ENCODE results near the gene GPS1. TPM values are rescaled to one million over a fixed set of nuclear protein-coding genes. Genes with fewer than 3 reads are reported as not detected.
A peak's percentile ranks its signal among the peaks of the same experiment; 100 is the strongest.

The GPS1 gene
- total RNA-seq, 1 donor from 2014 or later = 112 TPM

DNA sequence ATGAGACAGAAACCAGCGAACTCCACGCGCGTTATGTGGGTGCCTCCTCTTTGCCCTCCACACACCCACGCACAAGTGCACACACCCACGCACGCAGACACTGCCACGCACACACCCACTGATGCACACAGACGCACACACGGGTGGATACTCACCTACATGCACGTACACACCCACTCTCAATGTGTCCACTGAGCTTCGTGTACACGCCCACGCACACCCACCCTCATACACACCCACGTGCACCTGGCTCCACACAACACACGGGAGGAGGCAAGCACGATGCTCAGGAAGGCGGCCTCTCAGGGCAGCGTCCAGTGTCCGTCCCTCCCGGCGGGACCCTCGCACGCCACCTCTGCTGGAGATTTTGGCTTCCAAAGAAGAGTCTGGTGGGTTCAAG is 4.3 kb upstream of the GPS1 start:
- no peak for DNase-seq (ENCODE audit: low spot score)
- peaks cover 14% of the 10 kb centered on the region for H3K4me1 Mint-ChIP-seq (ENCODE audit: low read depth)
- peak overlapping the region; percentile 20 for H3K4me3 Mint-ChIP-seq
- H3K27ac Mint-ChIP-seq = no peak overlapping the region
- H3K27me3 Mint-ChIP-seq (ENCODE audit: insufficient read depth) = no peaks in the 10 kb centered on the region
- no peaks in the 10 kb centered on the region for H3K9me3 Mint-ChIP-seq
- intact Hi-C loops (cut with micrococcal nuclease) = no loop called here
- H3K36me3 Mint-ChIP-seq (ENCODE audit: low read depth) = peaks cover 8% of the 10 kb centered on the region

DNA sequence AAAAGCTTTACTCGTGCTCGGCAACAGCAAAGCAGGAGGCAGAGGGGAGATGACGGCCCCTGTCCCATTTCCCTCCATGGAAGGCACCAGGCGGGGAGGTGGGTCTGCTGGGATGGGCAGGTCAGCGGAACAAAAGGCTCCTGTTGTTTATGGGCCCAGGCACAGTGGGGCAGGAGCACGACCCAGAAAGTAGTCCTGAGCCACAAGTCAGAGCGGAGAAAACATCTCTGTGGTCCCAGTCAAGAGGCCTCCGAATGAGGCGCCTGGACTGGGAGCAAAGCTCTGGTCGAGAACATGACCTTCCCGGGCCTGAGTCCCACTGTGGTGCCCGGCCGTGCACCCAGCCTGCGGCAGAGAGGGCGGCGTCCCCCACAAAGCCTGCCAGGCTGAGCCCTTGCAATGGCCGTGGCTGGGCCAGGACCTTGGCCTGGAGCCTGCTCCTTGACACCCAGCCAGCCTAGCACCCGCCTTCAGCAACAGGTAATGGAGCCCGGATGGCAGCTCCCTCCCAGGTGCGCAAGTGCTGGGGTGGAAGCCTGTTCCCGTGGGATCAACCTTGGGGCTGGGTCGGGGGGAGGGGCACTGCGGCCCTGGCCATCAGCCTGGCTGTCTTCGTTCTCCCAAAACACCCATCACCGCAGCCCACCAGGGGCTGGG is 3.7 kb upstream of the GPS1 start:
- H3K4me1 Mint-ChIP-seq (ENCODE audit: low read depth) = peaks cover 14% of the 10 kb centered on the region
- H3K27me3 Mint-ChIP-seq (ENCODE audit: insufficient read depth) = no peaks in the 10 kb centered on the region
- peak overlapping the region; percentile 20 for H3K4me3 Mint-ChIP-seq
- DNase-seq (ENCODE audit: low spot score) = no peak
- intact Hi-C loops (cut with micrococcal nuclease) = no loop called here
- H3K36me3 Mint-ChIP-seq (ENCODE audit: low read depth) = peaks cover 8% of the 10 kb centered on the region
- H3K27ac Mint-ChIP-seq = no peak overlapping the region
- H3K9me3 Mint-ChIP-seq = no peaks in the 10 kb centered on the region

DNA sequence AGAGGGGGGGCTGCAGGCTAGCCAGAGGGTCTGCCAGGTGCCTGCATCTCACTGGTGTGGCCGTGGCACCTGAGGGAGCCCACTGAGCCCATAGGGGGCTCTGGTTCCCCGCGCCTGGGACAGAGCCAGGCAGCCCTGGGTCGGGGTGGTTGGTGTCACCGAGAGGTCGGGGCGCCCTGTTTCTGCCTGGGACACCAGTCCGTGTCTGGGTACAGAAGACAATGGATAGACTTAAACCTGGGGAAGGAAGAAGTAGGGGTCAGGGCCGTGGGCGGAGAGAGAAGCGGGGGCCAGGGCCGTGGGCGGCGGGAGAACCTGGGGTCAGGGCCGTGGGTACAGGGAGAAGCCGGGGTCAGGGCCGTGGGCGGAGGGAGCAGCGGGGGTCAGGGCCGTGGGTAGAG is 3.1 kb upstream of the GPS1 start:
- Mint-ChIP-seq H3K36me3 (ENCODE audit: low read depth) (peaks cover 8% of the 10 kb centered on the region), H3K9me3 (no peaks in the 10 kb centered on the region), H3K27me3 (ENCODE audit: insufficient read depth) (no peaks in the 10 kb centered on the region), H3K27ac (no peak overlapping the region), H3K4me3 (peak overlapping the region; percentile 59), H3K4me1 (ENCODE audit: low read depth) (peaks cover 14% of the 10 kb centered on the region)
- no peak for DNase-seq (ENCODE audit: low spot score)
- intact Hi-C loops (cut with micrococcal nuclease) = no loop called here

DNA sequence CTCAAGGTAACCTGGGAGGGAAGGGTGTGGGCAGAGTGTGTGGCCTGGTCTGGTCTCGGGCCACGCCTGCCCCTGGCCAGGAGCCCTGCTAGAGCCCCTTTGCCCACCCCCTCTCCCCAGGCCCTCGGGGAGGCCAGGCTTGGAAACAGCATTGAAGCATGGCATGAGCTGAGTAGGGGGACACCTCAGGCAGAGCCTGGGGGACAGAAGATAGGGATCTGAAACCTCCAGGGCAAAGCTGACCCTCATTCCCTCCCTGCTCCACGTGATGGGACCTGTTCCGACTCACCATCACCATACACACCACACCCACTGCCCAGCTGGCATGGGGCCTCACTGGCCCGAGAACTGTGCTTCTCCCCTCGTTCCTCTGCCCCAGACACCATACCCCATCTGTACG is 2.6 kb upstream of the GPS1 start:
- peaks cover 8% of the 10 kb centered on the region for H3K36me3 Mint-ChIP-seq (ENCODE audit: low read depth)
- no peaks in the 10 kb centered on the region for H3K27me3 Mint-ChIP-seq (ENCODE audit: insufficient read depth)
- peaks cover 14% of the 10 kb centered on the region for H3K4me1 Mint-ChIP-seq (ENCODE audit: low read depth)
- no peak overlapping the region for H3K27ac Mint-ChIP-seq
- H3K9me3 Mint-ChIP-seq = no peaks in the 10 kb centered on the region
- no peak overlapping the region for H3K4me3 Mint-ChIP-seq
- DNase-seq (ENCODE audit: low spot score) = no peak
- intact Hi-C loops (cut with micrococcal nuclease) = no loop called here

DNA sequence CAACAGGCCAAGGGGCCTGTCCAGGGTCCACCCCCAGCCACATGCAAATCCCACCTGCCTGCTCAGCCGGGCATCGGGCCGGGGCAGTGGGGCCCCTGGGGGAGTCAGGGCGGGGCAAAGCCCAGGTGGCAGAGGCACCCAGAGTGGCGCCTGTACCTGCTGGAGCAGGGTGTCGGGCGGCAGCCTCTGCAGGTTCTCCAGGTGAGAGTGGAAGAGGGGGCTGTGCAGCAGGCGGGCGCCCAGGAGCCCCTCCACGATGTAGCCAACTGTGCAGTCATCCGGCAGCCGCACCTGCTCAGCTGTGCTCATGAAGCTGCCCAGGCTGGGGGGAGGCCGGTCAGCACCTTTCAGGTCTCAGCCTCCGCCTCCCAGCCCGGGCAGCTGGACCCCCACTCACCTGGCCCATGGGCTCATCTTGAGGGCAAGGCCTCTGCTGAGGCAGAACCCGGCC is 2.2 kb upstream of the GPS1 start:
- H3K27ac Mint-ChIP-seq = no peak overlapping the region
- H3K4me3 Mint-ChIP-seq = no peak overlapping the region
- H3K27me3 Mint-ChIP-seq (ENCODE audit: insufficient read depth) = no peaks in the 10 kb centered on the region

DNA sequence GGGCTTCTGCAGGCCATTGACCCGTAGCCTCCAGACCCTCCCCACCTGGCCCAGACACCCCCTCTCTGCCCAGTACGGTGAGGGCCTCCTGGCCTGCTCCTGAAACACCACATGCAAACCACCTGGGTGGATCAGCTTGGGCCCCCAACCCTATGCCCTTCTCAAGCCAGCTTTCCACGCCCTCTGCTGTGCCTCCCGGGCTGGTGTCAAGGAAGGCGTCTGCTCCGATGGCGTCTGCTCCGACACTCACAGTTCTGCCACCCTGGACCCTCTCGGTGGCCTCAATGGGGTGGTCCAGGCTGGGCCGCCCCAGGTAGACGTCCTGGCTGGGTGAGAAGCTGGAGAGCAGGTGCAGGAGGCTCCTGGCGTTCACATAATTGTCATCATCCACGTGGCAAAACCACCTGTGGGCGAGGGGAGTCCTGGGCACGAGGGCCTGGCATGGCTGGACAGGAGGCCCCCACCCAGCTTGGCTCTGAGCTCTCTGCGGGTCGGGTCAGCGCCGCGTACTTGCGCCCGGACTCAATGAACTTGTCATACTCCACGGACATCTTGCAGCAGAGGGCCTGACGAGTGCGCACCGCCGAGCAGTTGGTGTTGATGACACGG is 1.4 kb upstream of the GPS1 start:
- peak overlapping the region; percentile 91 for H3K4me3 Mint-ChIP-seq
- intact Hi-C loops (cut with micrococcal nuclease) = loop anchor here (5.0 kb wide), 1 partner anchor 47 kb away; the partner anchor contains the start of gene FASN
- H3K36me3 Mint-ChIP-seq (ENCODE audit: low read depth) = peaks cover 9% of the 10 kb centered on the region
- H3K27ac Mint-ChIP-seq = peak overlapping the region; percentile 89
- no peaks in the 10 kb centered on the region for H3K27me3 Mint-ChIP-seq (ENCODE audit: insufficient read depth)
- peaks cover 14% of the 10 kb centered on the region for H3K4me1 Mint-ChIP-seq (ENCODE audit: low read depth)
- no peaks in the 10 kb centered on the region for H3K9me3 Mint-ChIP-seq
- no peak for DNase-seq (ENCODE audit: low spot score)

More for the DNA sequence above, 2.2 kb upstream of the GPS1 start:
- H3K4me1 Mint-ChIP-seq (ENCODE audit: low read depth) = peaks cover 14% of the 10 kb centered on the region
- intact Hi-C loops (cut with micrococcal nuclease) = no loop called here
- DNase-seq (ENCODE audit: low spot score) = no peak
- peaks cover 8% of the 10 kb centered on the region for H3K36me3 Mint-ChIP-seq (ENCODE audit: low read depth)
- H3K9me3 Mint-ChIP-seq = no peaks in the 10 kb centered on the region

DNA sequence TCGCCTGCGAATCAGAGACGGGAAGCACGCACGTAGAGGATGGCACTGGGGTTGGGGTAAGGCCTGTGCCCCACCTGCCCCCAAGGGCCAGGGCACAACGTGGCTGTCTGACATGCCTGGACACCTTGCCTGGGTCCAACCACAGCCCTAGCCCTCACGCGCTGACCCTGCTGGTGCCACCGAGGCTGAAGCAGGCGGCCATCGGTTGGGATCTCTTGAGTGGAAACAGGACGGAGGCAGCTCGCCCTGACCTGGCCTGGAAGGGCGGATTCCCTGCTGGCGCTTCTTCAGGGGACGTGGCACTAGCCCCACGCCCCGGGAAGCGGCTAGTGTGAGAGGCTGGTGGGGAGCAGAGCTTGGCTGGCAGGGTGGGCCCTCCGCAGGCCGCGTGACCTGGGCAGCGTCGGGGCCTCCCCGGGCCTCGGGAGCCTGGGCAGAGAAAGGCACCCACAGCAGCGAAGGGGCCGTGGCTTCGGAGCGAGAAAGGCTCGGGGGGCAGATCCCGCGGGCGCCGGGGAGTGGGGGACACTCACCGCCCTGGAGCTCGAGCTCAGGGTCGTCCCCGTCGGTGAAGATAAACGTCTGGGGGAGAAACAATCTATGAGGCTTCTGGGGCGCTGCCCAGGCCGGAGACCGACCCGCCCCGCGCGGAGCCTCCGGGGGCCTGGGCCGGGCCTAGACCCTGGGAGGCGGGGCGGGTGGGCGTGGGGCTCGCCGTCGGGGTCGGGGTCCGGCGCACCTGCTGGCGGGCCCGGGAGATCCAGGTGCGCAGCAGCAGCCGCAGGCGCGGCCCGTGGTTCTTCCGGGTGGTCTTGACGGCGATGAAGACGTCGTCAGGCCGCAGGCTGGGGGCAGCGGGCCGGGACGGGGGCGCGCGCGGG is 697 bp upstream of the GPS1 start:
- Mint-ChIP-seq H3K9me3 (no peaks in the 10 kb centered on the region), H3K4me1 (ENCODE audit: low read depth) (peaks cover 14% of the 10 kb centered on the region)
- intact Hi-C loops (cut with micrococcal nuclease) = loop anchor here (1.0 to 5.0 kb wide), 3 partner anchors 14 to 46 kb away; partner anchors contain the start of genes DCXR and FASN

DNA sequence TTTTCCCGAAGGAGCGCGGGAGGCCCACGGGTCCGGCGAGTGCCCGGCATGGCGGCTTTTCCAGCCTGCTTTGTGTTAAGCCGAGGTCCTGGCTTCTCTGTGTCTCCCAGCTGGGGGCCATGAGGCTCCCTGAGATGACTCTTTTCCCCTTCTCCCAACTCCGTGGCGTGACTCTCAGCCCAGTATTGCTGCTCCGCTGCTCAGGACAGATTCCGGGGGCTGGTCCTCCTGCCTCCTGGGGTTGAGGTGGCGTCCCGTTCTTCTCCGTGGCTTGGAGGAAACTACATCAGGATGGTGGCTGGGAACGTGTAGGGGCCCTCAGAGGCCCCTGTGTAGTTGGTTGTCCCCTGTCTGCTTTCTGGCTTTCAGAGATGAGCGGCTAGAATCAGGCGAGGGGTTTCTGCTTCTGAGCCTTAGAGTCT is 951 bp downstream of the GPS1 start:
- no peak overlapping the region for H3K27ac Mint-ChIP-seq
- no peaks in the 10 kb centered on the region for H3K9me3 Mint-ChIP-seq
- peak overlapping the region; percentile 88 for H3K4me3 Mint-ChIP-seq
- peaks cover 9% of the 10 kb centered on the region for H3K4me1 Mint-ChIP-seq (ENCODE audit: low read depth)
- intact Hi-C loops (cut with micrococcal nuclease) = loop anchor here (5.0 kb wide), 1 partner anchor 45 kb away; the partner anchor contains the start of gene FASN
- H3K36me3 Mint-ChIP-seq (ENCODE audit: low read depth) = peaks cover 5% of the 10 kb centered on the region
- no peak for DNase-seq (ENCODE audit: low spot score)
- H3K27me3 Mint-ChIP-seq (ENCODE audit: insufficient read depth) = no peaks in the 10 kb centered on the region

More for the DNA sequence above, 697 bp upstream of the GPS1 start:
- DNase-seq (ENCODE audit: low spot score) = no peak
- peaks cover 9% of the 10 kb centered on the region for H3K36me3 Mint-ChIP-seq (ENCODE audit: low read depth)
- H3K4me3 Mint-ChIP-seq = peak overlapping the region; percentile 91
- no peaks in the 10 kb centered on the region for H3K27me3 Mint-ChIP-seq (ENCODE audit: insufficient read depth)
- H3K27ac Mint-ChIP-seq = peak overlapping the region; percentile 89

DNA sequence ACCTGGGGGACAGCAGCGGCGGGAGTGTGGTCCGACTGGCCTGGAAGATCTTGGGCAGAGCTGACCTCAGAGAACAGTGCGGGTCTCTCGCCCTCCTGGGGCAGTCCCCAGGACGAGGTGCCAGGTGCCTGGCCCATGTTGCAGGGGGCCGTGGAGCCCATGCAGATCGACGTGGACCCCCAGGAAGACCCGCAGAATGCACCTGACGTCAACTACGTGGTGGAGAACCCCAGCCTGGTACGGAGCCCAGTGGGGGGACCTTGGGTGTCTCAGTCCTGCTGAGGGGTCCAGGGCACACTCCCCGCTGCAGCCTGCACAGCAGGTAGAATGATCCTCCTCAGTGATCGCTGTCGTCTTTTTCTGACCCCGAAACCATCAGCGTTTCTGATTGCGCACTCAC is 1.4 kb downstream of the GPS1 start:
- no peak overlapping the region for H3K27ac Mint-ChIP-seq
- peaks cover 8% of the 10 kb centered on the region for H3K4me1 Mint-ChIP-seq (ENCODE audit: low read depth)
- H3K4me3 Mint-ChIP-seq = peak overlapping the region; percentile 88
- peaks cover 4% of the 10 kb centered on the region for H3K36me3 Mint-ChIP-seq (ENCODE audit: low read depth)
- intact Hi-C loops (cut with micrococcal nuclease) = loop anchor here (5.0 kb wide), 1 partner anchor 44 kb away; the partner anchor contains the start of gene FASN
- no peaks in the 10 kb centered on the region for H3K27me3 Mint-ChIP-seq (ENCODE audit: insufficient read depth)
- H3K9me3 Mint-ChIP-seq = no peaks in the 10 kb centered on the region
- DNase-seq (ENCODE audit: low spot score) = no peak

DNA sequence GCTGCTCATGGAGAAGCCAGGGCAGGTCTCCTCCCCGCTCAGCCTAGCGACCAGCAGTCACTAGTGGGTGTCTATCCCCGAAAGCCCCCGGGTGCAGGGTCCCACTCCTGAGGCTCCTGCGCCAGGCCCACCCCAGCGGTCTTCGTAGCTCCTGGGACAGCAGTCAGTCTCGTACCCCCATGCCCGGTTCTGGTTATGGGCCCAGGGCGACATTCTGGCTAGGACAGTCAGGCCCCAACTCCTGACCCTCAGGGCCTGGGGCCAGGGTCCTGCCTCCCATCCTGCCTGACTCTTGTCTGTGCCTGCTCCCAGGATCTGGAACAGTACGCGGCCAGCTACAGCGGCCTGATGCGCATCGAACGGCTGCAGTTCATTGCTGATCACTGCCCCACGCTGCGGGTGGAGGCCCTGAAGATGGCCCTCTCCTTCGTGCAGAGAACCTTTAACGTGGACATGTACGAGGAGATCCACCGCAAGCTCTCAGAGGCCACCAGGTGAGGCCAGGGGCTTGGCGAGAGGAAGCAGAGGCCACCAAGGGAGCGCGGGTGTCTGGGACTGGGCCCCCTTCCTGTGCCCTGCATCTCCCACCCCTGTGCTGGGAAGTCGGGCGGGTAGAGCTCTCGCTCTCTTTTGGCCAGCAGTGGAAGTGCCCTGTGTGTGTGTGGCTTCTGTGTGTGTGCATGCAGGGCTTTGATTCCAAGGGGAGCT is 2.0 kb downstream of the GPS1 start:
- Mint-ChIP-seq H3K4me3 (peak overlapping the region; percentile 88), H3K27me3 (ENCODE audit: insufficient read depth) (no peaks in the 10 kb centered on the region), H3K4me1 (ENCODE audit: low read depth) (peaks cover 8% of the 10 kb centered on the region), H3K9me3 (no peaks in the 10 kb centered on the region), H3K27ac (no peak overlapping the region), H3K36me3 (ENCODE audit: low read depth) (peaks cover 4% of the 10 kb centered on the region)
- DNase-seq (ENCODE audit: low spot score) = no peak
- intact Hi-C loops (cut with micrococcal nuclease) = loop anchor here (5.0 kb wide), 1 partner anchor 44 kb away; the partner anchor contains the start of gene FASN

DNA sequence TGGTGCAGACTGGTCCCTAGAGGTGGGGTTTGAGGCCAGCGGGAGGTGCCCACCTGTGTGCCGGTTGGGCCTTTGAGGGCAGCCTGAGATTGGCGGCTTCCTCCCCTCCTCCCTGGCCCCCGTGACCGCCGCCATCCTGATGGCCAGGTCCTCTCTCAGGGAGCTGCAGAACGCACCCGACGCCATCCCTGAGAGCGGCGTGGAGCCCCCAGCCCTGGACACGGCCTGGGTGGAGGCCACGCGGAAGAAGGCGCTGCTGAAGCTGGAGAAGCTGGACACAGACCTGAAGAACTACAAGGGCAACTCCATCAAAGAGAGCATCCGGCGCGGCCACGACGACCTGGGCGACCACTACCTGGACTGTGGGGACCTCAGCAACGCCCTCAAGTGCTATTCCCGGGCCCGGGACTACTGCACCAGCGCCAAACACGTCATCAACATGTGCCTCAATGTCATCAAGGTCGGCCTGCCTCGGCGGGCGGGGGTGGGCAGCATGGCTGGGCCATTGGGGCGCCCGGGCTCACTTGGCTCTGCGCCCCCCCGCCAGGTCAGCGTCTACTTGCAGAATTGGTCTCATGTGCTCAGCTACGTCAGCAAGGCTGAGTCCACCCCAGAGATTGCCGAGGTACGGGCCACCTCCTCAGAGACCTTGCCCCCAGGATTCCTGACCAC is 2.8 kb downstream of the GPS1 start:
- H3K9me3 Mint-ChIP-seq = no peaks in the 10 kb centered on the region
- H3K27ac Mint-ChIP-seq = no peak overlapping the region
- H3K4me3 Mint-ChIP-seq = no peak overlapping the region
- peaks cover 8% of the 10 kb centered on the region for H3K4me1 Mint-ChIP-seq (ENCODE audit: low read depth)
- peaks cover 4% of the 10 kb centered on the region for H3K36me3 Mint-ChIP-seq (ENCODE audit: low read depth)
- H3K27me3 Mint-ChIP-seq (ENCODE audit: insufficient read depth) = no peaks in the 10 kb centered on the region
- intact Hi-C loops (cut with micrococcal nuclease) = loop anchor here (5.0 kb wide), 1 partner anchor 43 kb away; the partner anchor contains the start of gene FASN
- no peak for DNase-seq (ENCODE audit: low spot score)

Data from activated T-helper 1 cell treated with anti-CD3 and anti-CD28 coated beads, Interleukin-12 subunit alpha, Interleukin-12 subunit beta, Interleukin-2, Interleukin-4 antibody, amounts not matched to agents 30 ng/mL and 10 ng/mL and 1 ng/mL, durations not matched to agents 14 hours and 24 hours and 36 hours (primary cell).